H1 (cell line): ENCODE measurements around the gene IL10. TPM values are rescaled to one million over a fixed set of nuclear protein-coding genes. Genes with fewer than 3 reads are reported as not detected.

Experiments used
- CHD1 ChIP-seq: IDR thresholded peaks from 2 replicates; pipeline ENCODE4 v1.6.1; 2012; ENCODE audit warnings: low read depth, low read length, improper control_type of control experiment
- POU5F1 ChIP-seq: IDR thresholded peaks from 2 replicates; pipeline ENCODE4 v1.6.1; 2011; ENCODE audit warnings: low read depth, mild to moderate bottlenecking, low read length, moderate library complexity
- TEAD4 ChIP-seq: IDR thresholded peaks from 2 replicates; pipeline ENCODE4 v1.6.1; 2012; ENCODE audit warnings: low read depth, low read length, inconsistent platforms, mixed read lengths
- polyA plus RNA-seq, 7 experiments: library from polyadenylated mRNA; depleted of rRNA in 3 of 7; stranded (reverse) in 5 of 7; unstranded in 2 of 7; fragments of >200 nt in 5 of 7; fragments of 200-250 nt in 2 of 7; gene quantifications; 1 replicate in 5 of 7; 2 replicates in 1 of 7; 4 replicates in 1 of 7; pipeline versions ENCODE4 v1.2.1 to v1.2.3, GENCODE V29; 2011 to 2013; ENCODE audit warnings: missing spikeins in 2 of 7, mixed read lengths in 2 of 7
- total RNA-seq: library from RNA; stranded (reverse); fragmentation: NEBNext Ultra II Directional; extraction: Animal tissue kit (Norgen Biotek cat#: 25700); gene quantifications from 2 replicates; pipeline ENCODE4 v1.2.1, GENCODE V29; 2021
- TF ChIP-seq, protein P1 (sequence below): fragments of 300-600 bp; sonication (generic); IDR thresholded peaks from 2 replicates; pipeline ENCODE4 v1.7.1; 2012; ENCODE audit warnings: low read length, moderate library complexity, mild to moderate bottlenecking, inconsistent platforms; ENCODE audit not compliant: insufficient replicate concordance
- TF ChIP-seq, protein P2 (sequence below), 3 experiments: IDR thresholded peaks; 1 replicate in 2 of 3; 2 replicates in 1 of 3; pipeline versions ENCODE4 v1.5.1 to v1.6.1; 2011; ENCODE audit warnings: low read length in 3 of 3, mild to moderate bottlenecking in 3 of 3, inconsistent platforms in 2 of 3, low read depth in 1 of 3, moderate library complexity in 1 of 3; ENCODE audit not compliant: insufficient read depth in 1 of 3; ENCODE audit errors: control extremely low read depth in 1 of 3

The IL10 gene
- total and polyA plus RNA-seq, 2 of the 8 experiments (the other 6 are each of a cell fraction or from before 2014, with no cell fraction given) = not detected

DNA sequence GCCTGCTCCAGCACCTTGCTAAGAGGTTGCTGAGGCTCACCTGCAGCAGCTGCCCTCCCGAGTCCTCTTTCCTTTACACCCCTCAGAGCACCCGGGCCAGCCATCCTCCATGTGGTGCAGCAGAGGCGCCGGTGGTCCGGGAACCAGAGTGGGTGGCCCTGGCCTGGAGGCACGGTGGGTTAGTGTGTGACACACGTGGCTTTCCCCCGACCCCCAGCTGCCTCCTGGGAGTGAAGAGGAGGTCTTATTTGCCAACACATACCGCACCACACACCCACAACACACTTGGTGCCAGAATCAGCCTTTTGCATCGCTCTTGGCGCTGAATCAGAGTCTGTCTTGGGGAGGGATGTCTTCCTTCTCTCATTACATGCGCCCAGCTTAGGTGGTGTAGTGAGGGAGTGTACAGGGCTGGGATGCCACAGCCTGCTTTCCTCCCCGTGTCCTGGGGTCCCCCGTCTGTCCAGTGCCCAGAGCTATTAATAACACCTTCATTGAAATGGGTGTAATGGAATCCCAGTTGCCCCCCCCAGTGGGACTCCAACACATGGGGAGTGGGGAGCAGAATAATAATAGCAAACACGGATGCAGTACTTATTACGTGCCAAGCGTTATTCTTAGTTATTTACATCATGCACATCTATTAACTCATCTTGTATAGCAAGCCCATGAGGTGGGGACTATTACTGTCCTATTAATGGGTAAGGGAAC, 49.4 kb downstream of the IL10 start (continued):
- TF ChIP-seq, protein P1, sequence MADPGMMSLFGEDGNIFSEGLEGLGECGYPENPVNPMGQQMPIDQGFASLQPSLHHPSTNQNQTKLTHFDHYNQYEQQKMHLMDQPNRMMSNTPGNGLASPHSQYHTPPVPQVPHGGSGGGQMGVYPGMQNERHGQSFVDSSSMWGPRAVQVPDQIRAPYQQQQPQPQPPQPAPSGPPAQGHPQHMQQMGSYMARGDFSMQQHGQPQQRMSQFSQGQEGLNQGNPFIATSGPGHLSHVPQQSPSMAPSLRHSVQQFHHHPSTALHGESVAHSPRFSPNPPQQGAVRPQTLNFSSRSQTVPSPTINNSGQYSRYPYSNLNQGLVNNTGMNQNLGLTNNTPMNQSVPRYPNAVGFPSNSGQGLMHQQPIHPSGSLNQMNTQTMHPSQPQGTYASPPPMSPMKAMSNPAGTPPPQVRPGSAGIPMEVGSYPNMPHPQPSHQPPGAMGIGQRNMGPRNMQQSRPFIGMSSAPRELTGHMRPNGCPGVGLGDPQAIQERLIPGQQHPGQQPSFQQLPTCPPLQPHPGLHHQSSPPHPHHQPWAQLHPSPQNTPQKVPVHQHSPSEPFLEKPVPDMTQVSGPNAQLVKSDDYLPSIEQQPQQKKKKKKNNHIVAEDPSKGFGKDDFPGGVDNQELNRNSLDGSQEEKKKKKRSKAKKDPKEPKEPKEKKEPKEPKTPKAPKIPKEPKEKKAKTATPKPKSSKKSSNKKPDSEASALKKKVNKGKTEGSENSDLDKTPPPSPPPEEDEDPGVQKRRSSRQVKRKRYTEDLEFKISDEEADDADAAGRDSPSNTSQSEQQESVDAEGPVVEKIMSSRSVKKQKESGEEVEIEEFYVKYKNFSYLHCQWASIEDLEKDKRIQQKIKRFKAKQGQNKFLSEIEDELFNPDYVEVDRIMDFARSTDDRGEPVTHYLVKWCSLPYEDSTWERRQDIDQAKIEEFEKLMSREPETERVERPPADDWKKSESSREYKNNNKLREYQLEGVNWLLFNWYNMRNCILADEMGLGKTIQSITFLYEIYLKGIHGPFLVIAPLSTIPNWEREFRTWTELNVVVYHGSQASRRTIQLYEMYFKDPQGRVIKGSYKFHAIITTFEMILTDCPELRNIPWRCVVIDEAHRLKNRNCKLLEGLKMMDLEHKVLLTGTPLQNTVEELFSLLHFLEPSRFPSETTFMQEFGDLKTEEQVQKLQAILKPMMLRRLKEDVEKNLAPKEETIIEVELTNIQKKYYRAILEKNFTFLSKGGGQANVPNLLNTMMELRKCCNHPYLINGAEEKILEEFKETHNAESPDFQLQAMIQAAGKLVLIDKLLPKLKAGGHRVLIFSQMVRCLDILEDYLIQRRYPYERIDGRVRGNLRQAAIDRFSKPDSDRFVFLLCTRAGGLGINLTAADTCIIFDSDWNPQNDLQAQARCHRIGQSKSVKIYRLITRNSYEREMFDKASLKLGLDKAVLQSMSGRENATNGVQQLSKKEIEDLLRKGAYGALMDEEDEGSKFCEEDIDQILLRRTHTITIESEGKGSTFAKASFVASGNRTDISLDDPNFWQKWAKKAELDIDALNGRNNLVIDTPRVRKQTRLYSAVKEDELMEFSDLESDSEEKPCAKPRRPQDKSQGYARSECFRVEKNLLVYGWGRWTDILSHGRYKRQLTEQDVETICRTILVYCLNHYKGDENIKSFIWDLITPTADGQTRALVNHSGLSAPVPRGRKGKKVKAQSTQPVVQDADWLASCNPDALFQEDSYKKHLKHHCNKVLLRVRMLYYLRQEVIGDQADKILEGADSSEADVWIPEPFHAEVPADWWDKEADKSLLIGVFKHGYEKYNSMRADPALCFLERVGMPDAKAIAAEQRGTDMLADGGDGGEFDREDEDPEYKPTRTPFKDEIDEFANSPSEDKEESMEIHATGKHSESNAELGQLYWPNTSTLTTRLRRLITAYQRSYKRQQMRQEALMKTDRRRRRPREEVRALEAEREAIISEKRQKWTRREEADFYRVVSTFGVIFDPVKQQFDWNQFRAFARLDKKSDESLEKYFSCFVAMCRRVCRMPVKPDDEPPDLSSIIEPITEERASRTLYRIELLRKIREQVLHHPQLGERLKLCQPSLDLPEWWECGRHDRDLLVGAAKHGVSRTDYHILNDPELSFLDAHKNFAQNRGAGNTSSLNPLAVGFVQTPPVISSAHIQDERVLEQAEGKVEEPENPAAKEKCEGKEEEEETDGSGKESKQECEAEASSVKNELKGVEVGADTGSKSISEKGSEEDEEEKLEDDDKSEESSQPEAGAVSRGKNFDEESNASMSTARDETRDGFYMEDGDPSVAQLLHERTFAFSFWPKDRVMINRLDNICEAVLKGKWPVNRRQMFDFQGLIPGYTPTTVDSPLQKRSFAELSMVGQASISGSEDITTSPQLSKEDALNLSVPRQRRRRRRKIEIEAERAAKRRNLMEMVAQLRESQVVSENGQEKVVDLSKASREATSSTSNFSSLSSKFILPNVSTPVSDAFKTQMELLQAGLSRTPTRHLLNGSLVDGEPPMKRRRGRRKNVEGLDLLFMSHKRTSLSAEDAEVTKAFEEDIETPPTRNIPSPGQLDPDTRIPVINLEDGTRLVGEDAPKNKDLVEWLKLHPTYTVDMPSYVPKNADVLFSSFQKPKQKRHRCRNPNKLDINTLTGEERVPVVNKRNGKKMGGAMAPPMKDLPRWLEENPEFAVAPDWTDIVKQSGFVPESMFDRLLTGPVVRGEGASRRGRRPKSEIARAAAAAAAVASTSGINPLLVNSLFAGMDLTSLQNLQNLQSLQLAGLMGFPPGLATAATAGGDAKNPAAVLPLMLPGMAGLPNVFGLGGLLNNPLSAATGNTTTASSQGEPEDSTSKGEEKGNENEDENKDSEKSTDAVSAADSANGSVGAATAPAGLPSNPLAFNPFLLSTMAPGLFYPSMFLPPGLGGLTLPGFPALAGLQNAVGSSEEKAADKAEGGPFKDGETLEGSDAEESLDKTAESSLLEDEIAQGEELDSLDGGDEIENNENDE = no peak
- TF ChIP-seq, protein P2, sequence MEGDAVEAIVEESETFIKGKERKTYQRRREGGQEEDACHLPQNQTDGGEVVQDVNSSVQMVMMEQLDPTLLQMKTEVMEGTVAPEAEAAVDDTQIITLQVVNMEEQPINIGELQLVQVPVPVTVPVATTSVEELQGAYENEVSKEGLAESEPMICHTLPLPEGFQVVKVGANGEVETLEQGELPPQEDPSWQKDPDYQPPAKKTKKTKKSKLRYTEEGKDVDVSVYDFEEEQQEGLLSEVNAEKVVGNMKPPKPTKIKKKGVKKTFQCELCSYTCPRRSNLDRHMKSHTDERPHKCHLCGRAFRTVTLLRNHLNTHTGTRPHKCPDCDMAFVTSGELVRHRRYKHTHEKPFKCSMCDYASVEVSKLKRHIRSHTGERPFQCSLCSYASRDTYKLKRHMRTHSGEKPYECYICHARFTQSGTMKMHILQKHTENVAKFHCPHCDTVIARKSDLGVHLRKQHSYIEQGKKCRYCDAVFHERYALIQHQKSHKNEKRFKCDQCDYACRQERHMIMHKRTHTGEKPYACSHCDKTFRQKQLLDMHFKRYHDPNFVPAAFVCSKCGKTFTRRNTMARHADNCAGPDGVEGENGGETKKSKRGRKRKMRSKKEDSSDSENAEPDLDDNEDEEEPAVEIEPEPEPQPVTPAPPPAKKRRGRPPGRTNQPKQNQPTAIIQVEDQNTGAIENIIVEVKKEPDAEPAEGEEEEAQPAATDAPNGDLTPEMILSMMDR (IDR thresholded peaks at IDR 0.05; ENCODE audit: control extremely low read depth in 1 of 3, insufficient read depth in 1 of 3, low read depth in 1 of 3, low read length in 3 of 3) = no peak
- no peak for TF ChIP-seq POU5F1
- TF ChIP-seq TEAD4 = no peak
- TF ChIP-seq CHD1 = no peak
